Peyer's patch (tissue), 4 donors: ENCODE data around the gene ZNF326. TPM values are rescaled to one million over a fixed set of nuclear protein-coding genes. Genes with fewer than 3 reads are reported as not detected.

ENCODE experiments used
- DNase-seq, 3 donors: peaks; one replicate each; pipeline ENCODE4 v3.0.0-alpha.2; 2017 to 2019
- H3K27ac ChIP-seq, 4 donors: fragments of 200-600 bp; sonication (generic); one replicate each; pipeline ENCODE4 v1.5.1; 2016 to 2019
- H3K27me3 ChIP-seq, 2 donors: fragments of 200-600 bp; sonication (generic); one replicate each; pipeline ENCODE4 v1.5.1; 2019
- H3K36me3 ChIP-seq, 3 donors: fragments of 200-600 bp; sonication (generic); one replicate each; pipeline ENCODE4 v1.5.1; 2016 to 2019
- H3K4me1 ChIP-seq, 4 donors: fragments of 200-600 bp; sonication (generic); one replicate each; pipeline ENCODE4 v1.5.1; 2016 to 2019
- H3K4me3 ChIP-seq, 4 donors: fragments of 200-600 bp; sonication (generic); 1 replicate in 3 of 4; 2 replicates in 1 of 4; pipeline ENCODE4 v1.5.1; 2016 to 2019; ENCODE audit warnings: mild to moderate bottlenecking in 1 of 4
- H3K9me3 ChIP-seq, 4 donors: fragments of 200-600 bp; sonication (generic); one replicate each; pipeline ENCODE4 v1.5.1; 2016 to 2019; ENCODE audit warnings: mild to moderate bottlenecking in 1 of 4
- CTCF ChIP-seq, 6 experiments: fragments of 450-650 bp in 4 of 6; fragments of 200-600 bp in 2 of 6; sonication (generic) in 1 of 6; IDR thresholded peaks; one replicate each; pipeline ENCODE4 v1.5.1; 2017 to 2019; ENCODE audit warnings: antibody characterized with exemption in 6 of 6, mild to moderate bottlenecking in 3 of 6, moderate library complexity in 1 of 6
- POLR2A ChIP-seq, 2 donors: fragments of 450-650 bp; IDR thresholded peaks; one replicate each; pipeline ENCODE4 v1.5.1; 2017; ENCODE audit warnings: antibody characterized with exemption in 2 of 2, mild to moderate bottlenecking in 2 of 2, moderate library complexity in 2 of 2
- total RNA-seq, 4 donors: library from RNA; depleted of rRNA; stranded (reverse); fragments of >200 nt; gene quantifications; one replicate each; pipeline ENCODE4 v1.1.0, GENCODE V29; 2016

ZNF326 gene
- total RNA-seq, 4 donors from 2014 or later, result 22.3 to 49.9 (median 47.1) TPM

GRCh38 chr1:89971600-89971999, 23.3 kb upstream of the ZNF326 start:
- TF ChIP-seq CTCF (IDR thresholded peaks at IDR 0.05) (no peak), POLR2A (IDR thresholded peaks at IDR 0.05) (no peak)
- H3K27ac ChIP-seq, result no peak overlapping the region
- no peaks in the 10 kb centered on the region for H3K27me3 ChIP-seq
- DNase-seq, result no peak
- H3K9me3 ChIP-seq, result no peaks in the 10 kb centered on the region
- no peak overlapping the region for H3K4me3 ChIP-seq
- no peaks in the 10 kb centered on the region for H3K36me3 ChIP-seq
- no peaks in the 10 kb centered on the region for H3K4me1 ChIP-seq

- no peak overlapping the region for H3K27ac ChIP-seq
- H3K36me3 ChIP-seq, result no peaks in the 10 kb centered on the region
- H3K27me3 ChIP-seq, result no peaks in the 10 kb centered on the region
- TF ChIP-seq CTCF (IDR thresholded peaks at IDR 0.05) (no peak), POLR2A (IDR thresholded peaks at IDR 0.05) (no peak)
- H3K4me1 ChIP-seq, result no peaks in the 10 kb centered on the region
- DNase-seq, result no peak
- H3K4me3 ChIP-seq, result no peak overlapping the region
- H3K9me3 ChIP-seq, result no peaks in the 10 kb centered on the region
These were observed 22.9 kb upstream of the ZNF326 start for GRCh38 chr1:89972024-89972423.

GRCh38 chr1:89973471-89974127, 21.3 kb upstream of the ZNF326 start:
- no peak for DNase-seq
- TF ChIP-seq POLR2A (IDR thresholded peaks at IDR 0.05), result no peak
- TF ChIP-seq CTCF (IDR thresholded peaks at IDR 0.05), result no peak
- no peak overlapping the region for H3K4me3 ChIP-seq
- no peaks in the 10 kb centered on the region for H3K36me3 ChIP-seq
- H3K4me1 ChIP-seq, result no peaks in the 10 kb centered on the region
- H3K27me3 ChIP-seq, result no peaks in the 10 kb centered on the region
- H3K27ac ChIP-seq, result no peak overlapping the region
- H3K9me3 ChIP-seq, result no peaks in the 10 kb centered on the region

- H3K4me1 ChIP-seq, result no peaks in the 10 kb centered on the region
- no peak overlapping the region for H3K4me3 ChIP-seq
- H3K27ac ChIP-seq, result no peak overlapping the region
- TF ChIP-seq POLR2A (IDR thresholded peaks at IDR 0.05) (no peak), CTCF (IDR thresholded peaks at IDR 0.05) (no peak)
- no peaks in the 10 kb centered on the region for H3K9me3 ChIP-seq
- DNase-seq, result no peak
- H3K27me3 ChIP-seq, result no peaks in the 10 kb centered on the region
- H3K36me3 ChIP-seq, result no peaks in the 10 kb centered on the region
These were observed 20.7 kb upstream of the ZNF326 start for GRCh38 chr1:89974256-89974655.

- H3K27me3 ChIP-seq, result no peaks in the 10 kb centered on the region
- no peaks in the 10 kb centered on the region for H3K9me3 ChIP-seq
- no peak overlapping the region for H3K27ac ChIP-seq
- TF ChIP-seq POLR2A (IDR thresholded peaks at IDR 0.05), result no peak
- no peaks in the 10 kb centered on the region for H3K4me1 ChIP-seq
- H3K36me3 ChIP-seq, result no peaks in the 10 kb centered on the region
- no peak for DNase-seq
- H3K4me3 ChIP-seq, result no peak overlapping the region
These were observed 20.0 kb upstream of the ZNF326 start for GRCh38 chr1:89974696-89975470.

GRCh38 chr1:89975540-89976125, 19.3 kb upstream of the ZNF326 start:
- Histone ChIP-seq H3K27ac (no peak overlapping the region), H3K9me3 (no peaks in the 10 kb centered on the region), H3K36me3 (no peaks in the 10 kb centered on the region), H3K27me3 (no peaks in the 10 kb centered on the region), H3K4me1 (no peaks in the 10 kb centered on the region), H3K4me3 (no peak overlapping the region)
- no peak for TF ChIP-seq POLR2A (IDR thresholded peaks at IDR 0.05)
- no peak for TF ChIP-seq CTCF (IDR thresholded peaks at IDR 0.05)
- DNase-seq, result no peak
